GM12872 (cell line): Measurements from ENCODE around the gene KCNK1.

Source experiments
- CTCF ChIP-seq: IDR thresholded peaks from 3 replicates; pipeline ENCODE4 v1.5.1; 2011; ENCODE audit warnings: low read depth, mild to moderate bottlenecking, low read length, moderate library complexity; ENCODE audit not compliant: insufficient read depth

Gene KCNK1

GRCh38 chr1:233710507-233710906 is 96.6 kb downstream of the KCNK1 start:
- TF ChIP-seq CTCF: no peak

GRCh38 chr1:233714631-233715217 is 100.8 kb downstream of the KCNK1 start:
- TF ChIP-seq CTCF: no peak

- TF ChIP-seq CTCF: no peak
These were observed 104.2 kb downstream of the KCNK1 start for GRCh38 chr1:233718057-233718456.

GRCh38 chr1:233719655-233720341 is 105.9 kb downstream of the KCNK1 start:
- TF ChIP-seq CTCF: no peak

GRCh38 chr1:233721004-233721595 is 107.2 kb downstream of the KCNK1 start:
- TF ChIP-seq CTCF: no peak
